PFSK-1 (cell line): ENCODE data around the gene XPNPEP1.

Experiments
- FOXP2 ChIP-seq: optimal IDR thresholded peaks from 2 replicates; pipeline ENCODE3; 2011; ENCODE audit warnings: borderline replicate concordance, control low read depth, inconsistent platforms; ENCODE audit not compliant: insufficient read depth; ENCODE audit errors: extremely low read length, extremely low read depth
- POLR2AphosphoS5 ChIP-seq: IDR thresholded peaks from 2 replicates; pipeline ENCODE4 v1.6.1; 2012; ENCODE audit warnings: low read depth, mild to moderate bottlenecking, control low read depth, low read length, moderate library complexity
- SIN3A ChIP-seq: IDR thresholded peaks from 2 replicates; pipeline ENCODE4 v1.6.1; 2012; ENCODE audit warnings: mild to moderate bottlenecking, low read length, moderate library complexity, borderline replicate concordance; ENCODE audit not compliant: insufficient read depth
- TAF1 ChIP-seq: IDR thresholded peaks from 2 replicates; pipeline ENCODE4 v1.6.1; 2012; ENCODE audit warnings: low read length, control low read depth, borderline replicate concordance; ENCODE audit not compliant: insufficient read depth
- TF ChIP-seq, protein P1 (sequence below), 2 experiments: IDR thresholded peaks; 2 replicates each; pipeline versions ENCODE4 v1.6.1 to v1.8.0; 2011 to 2012; ENCODE audit warnings: low read depth in 2 of 2, low read length in 2 of 2, control low read depth in 1 of 2, inconsistent platforms in 1 of 2, mild to moderate bottlenecking in 1 of 2, moderate library complexity in 1 of 2; ENCODE audit not compliant: insufficient read depth in 1 of 2

XPNPEP1 gene

GRCh38 chr10:109947111-109947920 lies 24.0 kb upstream of the XPNPEP1 start:
- TF ChIP-seq POLR2AphosphoS5 = no peak
- TF ChIP-seq TAF1 = no peak

DNA sequence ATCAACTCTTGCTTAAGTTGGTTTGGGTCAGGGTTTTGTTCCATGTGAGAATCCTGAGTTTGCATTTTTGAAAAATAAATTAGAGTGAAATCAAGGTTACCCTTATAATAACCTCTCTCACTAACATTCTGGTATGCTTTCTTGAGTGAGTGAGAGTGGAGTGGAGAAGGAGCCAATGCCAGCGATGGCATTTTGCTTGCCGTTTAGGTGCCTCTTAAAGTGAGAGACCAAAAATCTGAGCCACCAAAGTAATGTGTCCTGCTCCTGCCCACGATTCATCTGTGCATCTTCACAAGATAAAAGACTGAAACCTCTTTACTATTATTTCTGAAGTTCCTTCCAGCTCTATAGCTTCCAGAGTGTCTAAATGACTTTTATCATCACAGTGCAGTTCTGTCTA lies 23.4 kb upstream of the XPNPEP1 start:
- no peak for TF ChIP-seq TAF1
- TF ChIP-seq SIN3A = no peak
- TF ChIP-seq, protein P1, sequence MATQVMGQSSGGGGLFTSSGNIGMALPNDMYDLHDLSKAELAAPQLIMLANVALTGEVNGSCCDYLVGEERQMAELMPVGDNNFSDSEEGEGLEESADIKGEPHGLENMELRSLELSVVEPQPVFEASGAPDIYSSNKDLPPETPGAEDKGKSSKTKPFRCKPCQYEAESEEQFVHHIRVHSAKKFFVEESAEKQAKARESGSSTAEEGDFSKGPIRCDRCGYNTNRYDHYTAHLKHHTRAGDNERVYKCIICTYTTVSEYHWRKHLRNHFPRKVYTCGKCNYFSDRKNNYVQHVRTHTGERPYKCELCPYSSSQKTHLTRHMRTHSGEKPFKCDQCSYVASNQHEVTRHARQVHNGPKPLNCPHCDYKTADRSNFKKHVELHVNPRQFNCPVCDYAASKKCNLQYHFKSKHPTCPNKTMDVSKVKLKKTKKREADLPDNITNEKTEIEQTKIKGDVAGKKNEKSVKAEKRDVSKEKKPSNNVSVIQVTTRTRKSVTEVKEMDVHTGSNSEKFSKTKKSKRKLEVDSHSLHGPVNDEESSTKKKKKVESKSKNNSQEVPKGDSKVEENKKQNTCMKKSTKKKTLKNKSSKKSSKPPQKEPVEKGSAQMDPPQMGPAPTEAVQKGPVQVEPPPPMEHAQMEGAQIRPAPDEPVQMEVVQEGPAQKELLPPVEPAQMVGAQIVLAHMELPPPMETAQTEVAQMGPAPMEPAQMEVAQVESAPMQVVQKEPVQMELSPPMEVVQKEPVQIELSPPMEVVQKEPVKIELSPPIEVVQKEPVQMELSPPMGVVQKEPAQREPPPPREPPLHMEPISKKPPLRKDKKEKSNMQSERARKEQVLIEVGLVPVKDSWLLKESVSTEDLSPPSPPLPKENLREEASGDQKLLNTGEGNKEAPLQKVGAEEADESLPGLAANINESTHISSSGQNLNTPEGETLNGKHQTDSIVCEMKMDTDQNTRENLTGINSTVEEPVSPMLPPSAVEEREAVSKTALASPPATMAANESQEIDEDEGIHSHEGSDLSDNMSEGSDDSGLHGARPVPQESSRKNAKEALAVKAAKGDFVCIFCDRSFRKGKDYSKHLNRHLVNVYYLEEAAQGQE (IDR thresholded peaks at IDR 0.05; ENCODE audit: insufficient read depth in 1 of 2, low read depth in 2 of 2, low read length in 2 of 2) = no peak
- no peak for TF ChIP-seq FOXP2
- TF ChIP-seq POLR2AphosphoS5 = no peak

DNA sequence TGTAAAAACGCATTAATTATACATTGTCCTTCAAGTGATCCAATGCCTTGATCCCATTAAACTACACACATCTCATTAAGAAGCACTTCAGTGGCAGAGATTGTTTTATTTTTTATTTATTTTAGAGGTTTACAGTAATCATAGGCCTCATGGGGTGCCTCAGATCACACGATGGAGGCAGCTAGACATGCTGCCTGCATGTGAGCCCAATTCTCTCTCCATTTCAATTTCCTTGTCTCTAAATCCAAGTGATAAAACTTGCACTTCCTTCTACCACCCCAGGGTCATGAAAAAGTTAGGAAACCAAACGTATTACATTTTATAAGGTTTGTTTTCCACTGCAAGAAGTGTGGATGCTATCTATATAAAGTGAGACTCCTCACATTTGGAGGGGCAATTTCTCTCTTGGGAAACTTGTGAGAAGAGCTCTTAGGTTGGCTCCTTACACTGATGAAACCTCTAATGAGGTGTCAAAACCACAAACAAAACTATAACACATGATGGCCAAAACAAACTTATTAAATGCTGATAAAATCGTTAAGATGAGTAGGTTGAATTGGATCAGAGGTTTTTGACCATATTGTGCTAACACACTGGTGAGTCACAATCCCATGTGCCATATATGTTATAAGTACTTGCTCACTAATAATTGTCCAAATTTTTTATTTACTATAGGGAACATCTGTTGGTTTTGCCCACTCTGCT lies 22.3 kb upstream of the XPNPEP1 start:
- TF ChIP-seq TAF1 (no peak), FOXP2 (no peak), SIN3A (no peak), POLR2AphosphoS5 (no peak)
- TF ChIP-seq, protein P1 (IDR thresholded peaks at IDR 0.05; ENCODE audit: insufficient read depth in 1 of 2, low read depth in 2 of 2, low read length in 2 of 2) = no peak

DNA sequence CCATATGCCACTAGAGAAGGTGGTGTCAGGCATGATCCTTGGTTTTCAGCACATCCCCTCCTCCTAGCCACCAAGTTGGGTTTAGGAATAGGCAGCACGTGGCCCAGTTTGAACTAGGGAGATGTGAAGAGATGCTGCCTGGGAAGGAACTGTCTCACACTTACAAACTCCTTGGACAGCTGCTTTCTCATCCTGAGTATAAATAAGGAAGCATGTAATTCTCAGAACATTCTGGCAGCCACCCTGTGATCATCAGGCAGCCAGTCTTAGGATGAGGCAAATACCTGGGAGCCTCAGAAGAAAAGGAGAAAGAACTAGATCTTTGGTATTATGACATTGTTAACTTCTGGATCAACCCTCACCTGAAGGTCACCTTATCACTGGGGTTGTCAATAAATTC lies 21.3 kb upstream of the XPNPEP1 start:
- no peak for TF ChIP-seq FOXP2
- TF ChIP-seq POLR2AphosphoS5 = no peak
- no peak for TF ChIP-seq TAF1
- TF ChIP-seq, protein P1 (IDR thresholded peaks at IDR 0.05; ENCODE audit: insufficient read depth in 1 of 2, low read depth in 2 of 2, low read length in 2 of 2) = no peak
- no peak for TF ChIP-seq SIN3A

- TF ChIP-seq, protein P1 (IDR thresholded peaks at IDR 0.05; ENCODE audit: insufficient read depth in 1 of 2, low read depth in 2 of 2, low read length in 2 of 2) = no peak
- TF ChIP-seq SIN3A = no peak
- TF ChIP-seq FOXP2 = no peak
- TF ChIP-seq POLR2AphosphoS5 = no peak
- TF ChIP-seq TAF1 = no peak
These were observed 18.0 kb upstream of the XPNPEP1 start for GRCh38 chr10:109941236-109941862.
